Activated CD4-positive, alpha-beta T cell treated with anti-CD3 and anti-CD28 coated beads for 1 hour (primary cell): ENCODE data around the gene CHRD.

Experiments
- DNase-seq: peaks from one replicate; pipeline ENCODE4 v3.0.0-alpha.2; 2020

The CHRD gene

DNA sequence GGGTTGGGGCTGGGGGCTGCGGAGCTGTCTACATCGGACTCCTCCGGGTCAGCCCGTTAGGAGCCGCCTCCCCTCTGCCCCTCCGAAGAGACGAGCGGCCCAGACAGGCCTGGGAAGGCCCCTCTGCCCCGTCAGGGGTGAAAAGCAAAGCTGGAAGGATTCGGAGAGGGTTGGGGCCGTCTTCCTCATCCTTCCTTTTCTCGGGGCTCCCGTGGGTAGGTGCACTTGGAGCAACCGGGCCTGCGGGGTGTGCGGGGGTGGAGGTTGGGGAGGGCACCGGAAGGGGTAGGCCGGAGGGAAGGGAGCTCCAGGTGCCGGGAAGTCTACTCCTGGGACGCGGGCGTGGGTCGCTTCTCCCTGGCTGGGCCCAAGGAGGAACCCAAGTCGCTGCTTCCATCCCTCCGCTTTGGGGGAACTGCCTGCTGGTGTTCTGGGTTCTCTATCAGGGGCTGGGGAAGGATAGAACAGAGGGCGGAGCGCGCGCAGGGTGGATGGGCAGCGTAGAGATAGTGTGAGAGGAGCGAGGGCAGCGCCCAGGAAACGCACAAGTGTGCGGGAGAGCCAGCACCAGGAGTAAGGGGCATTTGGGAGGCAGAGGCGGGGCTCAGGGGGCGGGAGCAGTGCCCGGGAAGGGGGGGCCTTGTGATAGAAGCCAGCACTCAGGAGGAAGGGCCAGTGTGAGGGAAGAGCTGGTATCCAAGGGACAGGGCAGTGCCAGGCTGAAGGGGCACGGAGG is 17.8 kb upstream of the CHRD start:
- DNase-seq, result no peak

DNA sequence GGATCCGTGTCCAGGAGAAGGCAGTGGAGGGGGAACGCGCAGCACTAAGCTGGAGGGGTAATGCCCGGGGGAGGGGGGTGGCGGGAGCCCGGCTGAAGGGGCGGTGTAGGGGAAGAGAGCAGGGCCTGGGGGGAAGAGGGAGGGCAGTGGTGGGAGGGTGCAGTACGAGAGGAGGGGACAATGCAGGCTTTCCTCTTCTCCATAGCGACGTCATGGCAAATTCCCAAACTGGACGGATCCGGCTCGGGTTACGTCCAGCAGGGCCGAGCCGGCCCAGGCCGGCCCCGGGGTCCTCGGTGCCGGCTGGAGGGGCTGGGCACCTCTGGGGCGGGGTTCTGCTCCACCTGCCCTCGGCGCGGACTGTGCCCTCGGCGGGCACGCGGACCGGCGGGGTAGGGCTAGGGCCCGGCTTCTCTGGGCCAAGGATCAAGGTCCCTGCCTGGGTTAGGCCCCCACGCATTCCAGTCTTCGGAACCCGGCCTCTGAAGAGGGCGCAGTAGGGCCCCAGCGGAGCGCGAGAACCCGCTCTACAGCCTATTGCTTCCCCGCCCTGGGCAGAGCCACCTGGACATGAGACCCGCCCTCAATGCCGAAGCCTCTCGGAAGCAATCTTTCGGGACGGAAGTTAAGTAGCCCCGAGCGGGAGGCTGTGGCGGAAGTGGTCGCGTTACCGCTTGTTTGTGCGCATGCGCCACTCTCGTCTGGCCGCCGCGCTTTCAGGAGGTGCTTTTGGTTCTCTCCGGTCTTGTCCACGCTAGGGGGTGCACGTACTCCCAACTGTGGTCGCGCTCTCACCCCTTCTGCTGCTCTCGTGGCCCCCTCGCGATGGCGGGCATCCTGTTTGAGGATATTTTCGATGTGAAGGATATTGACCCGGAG is 16.9 kb upstream of the CHRD start:
- peak; percentile 89 for DNase-seq

DNA sequence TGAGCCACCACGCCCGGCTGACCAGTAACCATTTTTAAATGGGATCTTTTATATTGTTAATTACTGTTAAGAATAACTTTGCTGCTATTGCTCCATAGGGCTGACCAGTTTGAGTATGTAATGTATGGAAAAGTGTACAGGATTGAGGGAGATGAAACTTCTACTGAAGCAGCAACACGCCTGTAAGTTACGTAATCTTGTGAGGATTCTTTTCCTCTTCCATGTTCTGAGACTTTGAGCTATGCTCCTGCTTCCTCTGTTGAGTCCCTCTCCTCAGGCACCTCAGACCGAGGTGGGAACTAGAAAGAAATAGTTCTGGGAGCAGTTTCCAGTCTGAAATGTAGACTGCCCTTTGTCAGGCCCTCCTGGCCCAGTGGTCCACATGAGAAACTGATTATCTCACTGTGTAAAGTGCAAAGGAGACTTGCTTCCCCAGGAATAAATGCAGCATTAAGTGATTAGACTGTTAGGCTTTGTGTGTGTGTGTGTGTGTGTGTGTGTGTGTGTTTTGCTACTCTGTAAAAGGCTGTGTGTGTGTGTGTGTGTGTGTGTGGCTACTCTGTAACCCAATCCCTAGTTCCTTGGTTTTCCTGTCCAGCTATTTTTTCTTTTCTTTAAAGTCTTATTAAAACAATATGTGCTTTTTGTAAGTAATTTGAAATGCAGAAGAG is 13.1 kb upstream of the CHRD start:
- no peak for DNase-seq

DNA sequence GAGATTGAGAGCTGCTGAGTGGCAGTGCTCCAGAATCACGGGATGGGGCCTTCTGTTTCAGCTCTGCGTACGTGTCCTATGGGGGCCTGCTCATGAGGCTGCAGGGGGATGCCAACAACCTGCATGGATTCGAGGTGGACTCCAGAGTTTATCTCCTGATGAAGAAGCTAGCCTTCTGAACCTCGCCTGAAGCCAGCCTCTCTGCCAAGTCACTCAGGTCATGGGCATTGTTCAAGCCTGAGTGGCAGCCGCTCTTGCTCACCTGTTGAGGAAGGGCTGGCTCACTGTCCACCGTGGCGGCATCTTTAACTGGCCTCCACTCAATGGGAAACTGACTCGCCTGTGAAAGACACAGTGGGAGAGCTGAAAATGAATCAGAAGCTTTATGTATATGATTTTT is 11.7 kb upstream of the CHRD start:
- no peak for DNase-seq

DNA sequence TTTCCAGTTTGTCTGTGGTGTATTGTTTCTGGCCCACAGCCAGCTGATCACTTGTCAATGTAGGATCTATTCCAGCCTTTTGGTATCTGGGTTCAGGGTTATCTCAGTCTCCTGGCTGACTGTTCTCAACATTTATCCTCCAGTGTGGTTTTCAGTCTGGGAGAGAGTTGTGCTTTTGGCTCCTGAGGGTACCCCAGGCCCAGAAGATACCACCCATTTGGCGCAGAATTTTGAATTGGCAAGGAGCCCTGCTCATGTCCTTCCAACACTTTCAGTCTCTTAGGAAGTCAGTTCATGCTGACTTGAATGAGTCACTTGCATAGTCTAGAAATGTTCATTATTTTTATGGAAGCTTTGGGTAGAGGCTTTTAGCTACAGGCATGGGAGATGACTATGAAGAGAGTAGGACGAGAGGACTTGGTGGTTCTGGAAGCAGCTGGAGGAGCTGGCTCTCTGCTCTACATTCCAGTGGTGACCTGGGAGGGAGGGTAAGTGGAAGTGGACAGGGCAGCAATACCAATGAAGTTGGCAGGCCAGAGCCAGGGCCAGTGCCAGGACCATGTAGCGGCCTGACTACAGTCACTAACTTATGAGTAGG is 11.2 kb upstream of the CHRD start:
- DNase-seq, result no peak

DNA sequence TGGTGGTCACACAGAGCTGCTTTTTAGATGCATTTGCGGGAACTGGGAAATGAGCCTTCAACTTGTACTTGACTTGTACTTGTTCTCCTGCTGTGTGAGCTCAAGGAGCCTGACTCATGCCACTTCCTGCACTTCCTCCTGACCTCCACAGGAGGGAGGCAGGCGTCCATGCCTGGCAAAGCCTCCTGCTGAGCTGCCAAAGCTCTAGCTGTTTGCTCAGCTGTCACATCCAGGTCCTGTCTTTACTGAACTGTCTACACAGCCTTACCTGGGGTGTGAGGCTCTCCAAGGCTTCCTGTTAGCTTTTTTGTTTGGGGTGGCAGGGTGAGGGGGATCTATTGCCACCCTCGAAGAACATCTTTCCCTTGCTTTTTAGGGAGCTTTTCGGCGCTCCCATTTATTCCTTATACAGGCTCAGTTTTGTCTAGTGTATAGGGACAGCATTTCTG is 8.3 kb upstream of the CHRD start:
- peak; percentile 48 for DNase-seq

DNA sequence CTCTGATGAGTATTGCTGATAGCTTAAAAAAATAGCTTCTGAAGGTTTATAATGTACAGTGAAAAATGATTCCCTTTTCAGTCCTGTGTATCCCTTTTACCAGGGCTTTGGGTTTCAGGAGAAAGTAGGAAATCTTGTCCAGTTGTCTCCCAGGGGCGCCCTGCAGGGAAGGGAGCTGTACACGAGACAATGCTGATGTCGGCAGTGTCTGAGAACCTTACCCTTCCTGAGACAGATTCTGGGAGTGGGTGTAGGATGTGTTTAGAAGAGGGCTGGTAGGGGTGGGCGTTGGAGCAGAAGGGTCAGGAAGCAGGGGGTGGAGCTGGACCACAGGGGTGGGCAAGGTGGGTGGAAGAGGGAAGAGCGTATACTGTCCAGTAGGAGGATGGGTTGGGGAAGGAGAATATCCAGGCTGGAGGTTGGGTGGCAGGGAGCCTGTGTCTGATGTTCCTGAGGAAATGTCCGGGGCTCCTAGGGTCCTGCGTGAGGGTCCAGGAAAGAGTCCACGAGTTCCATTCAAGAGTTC is 7.5 kb upstream of the CHRD start:
- DNase-seq, result no peak

DNA sequence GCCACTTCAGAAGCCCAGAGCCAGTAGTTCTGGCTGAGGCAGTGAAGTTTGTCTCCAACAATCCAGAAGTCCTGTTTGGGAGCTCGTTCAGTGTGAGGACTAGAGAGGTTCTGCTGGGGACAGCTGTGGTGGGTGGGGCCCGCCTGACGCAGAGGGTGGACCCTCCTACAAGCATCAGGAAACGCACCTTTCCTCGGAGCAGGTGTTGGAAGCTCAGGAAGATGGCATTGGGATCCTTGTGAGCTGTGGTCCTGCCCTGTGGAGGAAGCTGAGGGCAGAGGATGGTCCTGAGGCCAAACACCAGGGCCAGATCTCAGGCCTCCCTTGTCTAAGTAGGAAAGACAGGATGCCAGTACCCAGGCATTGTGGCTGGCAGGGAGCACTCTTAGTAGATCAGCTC is 6.9 kb upstream of the CHRD start:
- DNase-seq, result no peak

DNA sequence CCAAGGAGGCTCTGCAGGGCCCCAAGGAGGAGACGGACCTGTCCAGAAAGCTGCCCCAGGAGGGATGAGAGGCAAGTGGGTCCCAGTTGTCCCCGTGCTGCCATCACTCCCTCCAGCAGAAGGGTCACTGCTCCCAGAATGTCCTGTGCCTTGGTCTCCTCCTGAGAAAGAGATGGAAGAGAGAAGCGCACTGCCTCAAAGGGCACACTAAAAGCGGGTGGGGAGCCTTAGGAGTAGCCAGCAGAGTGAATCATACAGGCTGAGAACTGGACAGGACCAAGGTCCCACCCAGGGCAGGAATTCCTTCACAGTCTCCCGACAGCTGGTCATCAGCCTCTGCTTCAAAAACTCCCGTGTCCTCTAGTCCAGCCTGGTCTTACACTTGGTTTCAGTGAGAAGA is 6.4 kb upstream of the CHRD start:
- DNase-seq, result no peak

DNA sequence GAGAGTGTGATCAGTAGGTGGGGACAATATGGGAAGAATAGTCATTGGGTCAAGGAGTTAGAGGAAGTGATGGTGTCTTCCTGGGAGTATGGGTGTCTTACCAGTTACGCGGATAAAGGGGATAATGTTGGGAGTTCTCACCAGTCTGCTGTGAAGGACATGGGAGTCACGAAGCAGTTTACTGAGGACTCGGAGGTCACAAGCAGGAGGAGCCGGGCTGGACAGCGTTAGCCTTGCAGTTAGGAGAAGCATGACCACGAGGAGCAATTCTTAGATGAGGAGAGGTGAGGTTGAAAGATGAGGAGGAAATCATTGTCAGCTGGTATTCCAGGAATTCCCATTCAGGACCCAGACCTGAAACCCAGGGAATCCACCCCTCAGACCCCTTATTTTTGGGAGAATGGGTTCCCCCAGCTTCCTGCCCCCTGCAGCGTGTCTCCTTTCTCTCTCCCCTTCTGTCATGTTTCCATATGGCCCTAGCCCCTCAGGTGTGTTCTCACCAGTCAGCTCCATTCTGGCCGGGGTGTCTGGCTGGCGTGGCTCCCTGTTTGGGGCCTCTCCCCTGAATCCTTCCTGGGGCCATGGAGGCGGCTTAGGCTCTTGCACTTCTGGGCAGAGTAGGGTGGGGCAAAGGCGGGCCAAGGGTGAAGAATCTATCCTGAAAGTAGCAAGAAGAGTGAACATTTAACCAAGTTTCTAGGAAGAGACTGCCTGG is 4.0 kb upstream of the CHRD start:
- DNase-seq, result no peak

DNA sequence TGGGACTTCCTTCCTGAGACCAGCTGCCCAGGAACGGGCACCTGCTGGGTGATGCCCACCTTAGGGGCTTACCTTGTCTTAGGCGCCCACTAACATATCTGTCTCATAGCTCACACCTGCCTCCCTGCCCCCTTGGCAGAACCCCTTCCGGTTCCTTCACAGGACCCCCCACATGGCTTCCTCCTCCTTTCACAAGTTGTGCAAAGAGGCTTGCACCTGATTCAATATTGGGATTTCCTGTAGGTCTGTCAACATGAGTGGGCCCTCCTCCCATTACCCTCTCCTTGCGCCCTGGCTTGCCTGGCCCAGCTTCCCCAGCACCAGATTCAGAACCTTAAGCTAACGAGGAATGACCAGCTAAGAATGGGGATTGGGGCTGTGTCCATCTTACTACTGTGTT is 2.5 kb upstream of the CHRD start:
- no peak for DNase-seq

DNA sequence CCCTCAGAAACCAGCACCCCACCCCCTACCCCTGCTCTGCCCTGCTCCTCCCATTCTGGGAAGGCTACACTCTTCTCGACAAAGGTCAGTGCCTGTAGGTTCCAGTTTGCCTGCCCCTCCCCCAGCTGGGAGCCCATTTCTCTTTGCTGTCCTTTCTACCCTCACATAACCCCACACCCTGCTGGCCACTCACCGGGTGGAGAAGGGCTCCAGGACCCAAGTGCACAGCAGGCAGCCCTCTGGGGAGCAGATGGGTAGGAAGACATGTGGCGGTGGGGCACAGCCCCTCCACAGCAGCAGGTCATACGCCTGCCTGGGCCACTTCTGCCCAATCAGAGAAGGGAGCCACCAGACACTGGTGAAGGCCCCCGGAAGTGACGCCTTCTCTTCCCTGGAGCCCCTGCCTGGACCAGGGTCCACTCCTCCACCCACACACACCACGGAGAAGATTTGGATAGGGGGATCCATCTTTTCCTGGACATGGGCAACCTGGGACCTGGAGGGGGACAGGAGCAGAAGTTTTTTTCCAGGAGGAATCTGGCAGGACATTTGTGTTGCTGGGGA is 1.9 kb upstream of the CHRD start, which contains the start of gene THPO:
THPO (minus strand) TSS at position 326 of the 564 bp plus-strand sequence. CDS start 1,948 bp downstream, outside the sequence.
- DNase-seq, result no peak

DNA sequence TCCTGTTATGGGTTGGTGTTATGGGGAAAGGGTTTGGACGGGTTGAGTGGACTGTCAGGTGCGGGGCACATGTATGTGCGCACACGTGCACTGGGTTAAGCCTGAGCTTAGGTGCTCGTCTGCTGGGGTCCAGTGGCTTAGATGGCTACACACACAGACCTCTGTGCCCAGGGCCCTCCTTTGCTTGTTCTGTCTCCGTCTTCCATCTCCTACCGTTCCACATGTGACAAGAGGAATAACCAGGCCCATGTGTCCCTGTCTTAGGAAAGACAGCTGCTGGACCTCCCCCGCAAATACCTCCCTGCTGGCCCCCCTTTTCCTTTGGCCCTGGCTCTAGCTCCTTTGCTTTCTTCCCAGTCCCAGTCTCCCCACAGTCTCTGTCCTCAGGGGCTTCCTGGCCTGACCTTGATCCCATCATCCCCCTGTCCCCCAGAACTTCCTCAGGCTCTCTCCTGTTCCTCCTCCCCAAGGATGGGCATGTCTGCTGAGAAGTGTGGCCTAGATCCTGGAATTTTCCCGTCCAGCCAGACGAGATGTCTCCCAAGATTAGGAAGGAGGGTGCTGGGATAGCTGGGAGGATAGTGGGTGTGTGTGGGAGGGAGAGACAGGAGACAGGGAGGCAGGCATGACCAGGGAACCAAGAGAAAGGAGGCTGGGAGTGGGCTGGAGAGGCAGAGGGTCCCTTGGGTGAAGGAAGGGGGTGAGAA is 1.1 kb upstream of the CHRD start:
- no peak for DNase-seq

DNA sequence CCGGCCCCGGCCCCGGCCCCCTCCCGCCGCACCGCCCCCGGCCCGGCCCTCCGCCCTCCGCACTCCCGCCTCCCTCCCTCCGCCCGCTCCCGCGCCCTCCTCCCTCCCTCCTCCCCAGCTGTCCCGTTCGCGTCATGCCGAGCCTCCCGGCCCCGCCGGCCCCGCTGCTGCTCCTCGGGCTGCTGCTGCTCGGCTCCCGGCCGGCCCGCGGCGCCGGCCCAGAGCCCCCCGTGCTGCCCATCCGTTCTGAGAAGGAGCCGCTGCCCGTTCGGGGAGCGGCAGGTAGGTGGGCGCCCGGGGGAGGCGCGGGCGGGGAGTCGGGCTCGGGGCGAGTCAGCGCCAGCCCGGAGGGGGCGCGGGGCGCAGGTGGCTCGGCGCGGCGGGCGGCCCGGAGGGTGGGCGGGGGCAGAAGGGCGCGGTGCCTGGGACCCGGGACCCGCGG is 352 bp downstream of the CHRD start:
- no peak for DNase-seq

DNA sequence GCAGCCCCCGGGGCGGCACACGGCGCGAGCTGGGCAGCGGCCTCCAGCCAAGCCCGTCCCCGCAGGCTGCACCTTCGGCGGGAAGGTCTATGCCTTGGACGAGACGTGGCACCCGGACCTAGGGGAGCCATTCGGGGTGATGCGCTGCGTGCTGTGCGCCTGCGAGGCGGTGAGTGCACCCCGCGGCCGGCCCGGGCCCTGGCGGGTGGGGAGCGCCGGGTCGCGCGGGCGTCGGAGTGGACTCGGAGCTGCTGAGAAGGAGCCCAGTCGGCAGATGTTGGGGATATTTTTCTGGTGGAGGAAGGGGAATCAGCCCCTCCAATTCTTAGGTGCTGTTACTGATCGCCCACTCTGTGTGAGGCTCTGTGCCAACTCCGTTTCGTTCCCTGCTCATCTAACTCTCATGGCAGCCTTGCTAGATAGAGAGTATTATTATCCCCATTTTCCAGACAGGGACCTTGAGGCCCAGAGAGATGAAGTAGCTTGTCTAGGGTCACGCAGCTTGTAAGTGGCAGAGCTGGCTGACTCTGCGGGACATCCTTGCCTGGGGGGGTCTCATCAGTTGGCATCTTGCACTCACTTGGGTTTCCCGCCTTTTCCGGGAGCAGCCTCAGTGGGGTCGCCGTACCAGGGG is 890 bp downstream of the CHRD start:
- no peak for DNase-seq

DNA sequence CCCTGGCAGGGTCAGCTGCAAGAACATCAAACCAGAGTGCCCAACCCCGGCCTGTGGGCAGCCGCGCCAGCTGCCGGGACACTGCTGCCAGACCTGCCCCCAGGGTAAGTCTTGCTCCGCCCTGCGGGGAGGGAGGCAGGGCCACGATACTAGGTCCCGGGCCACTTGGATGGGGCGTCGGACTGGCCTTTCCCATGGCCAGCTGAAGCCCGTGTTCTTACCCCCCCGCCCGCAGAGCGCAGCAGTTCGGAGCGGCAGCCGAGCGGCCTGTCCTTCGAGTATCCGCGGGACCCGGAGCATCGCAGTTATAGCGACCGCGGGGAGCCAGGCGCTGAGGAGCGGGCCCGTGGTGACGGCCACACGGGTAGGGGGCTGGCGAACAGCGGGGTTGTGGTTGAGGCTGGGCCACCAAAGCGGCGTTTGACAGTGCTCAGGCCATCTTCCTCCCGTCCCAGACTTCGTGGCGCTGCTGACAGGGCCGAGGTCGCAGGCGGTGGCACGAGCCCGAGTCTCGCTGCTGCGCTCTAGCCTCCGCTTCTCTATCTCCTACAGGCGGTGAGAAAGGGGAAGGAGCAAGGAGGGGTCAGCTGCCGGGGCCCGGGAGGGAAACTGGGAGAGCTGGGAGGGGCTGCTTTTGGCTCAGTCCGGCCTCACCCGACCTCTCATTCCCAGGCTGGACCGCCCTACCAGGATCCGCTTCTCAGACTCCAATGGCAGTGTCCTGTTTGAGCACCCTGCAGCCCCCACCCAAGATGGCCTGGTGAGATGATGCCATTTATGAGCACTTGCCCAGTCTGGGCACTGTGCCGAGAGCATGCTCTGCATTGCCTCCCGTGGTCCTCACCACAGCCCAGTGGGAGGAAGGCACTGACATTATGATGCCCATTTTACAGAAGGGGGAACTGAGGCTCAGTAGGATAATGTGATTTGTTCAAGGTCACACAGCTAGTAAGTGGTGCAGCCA is 1.7 kb downstream of the CHRD start:
- no peak for DNase-seq

DNA sequence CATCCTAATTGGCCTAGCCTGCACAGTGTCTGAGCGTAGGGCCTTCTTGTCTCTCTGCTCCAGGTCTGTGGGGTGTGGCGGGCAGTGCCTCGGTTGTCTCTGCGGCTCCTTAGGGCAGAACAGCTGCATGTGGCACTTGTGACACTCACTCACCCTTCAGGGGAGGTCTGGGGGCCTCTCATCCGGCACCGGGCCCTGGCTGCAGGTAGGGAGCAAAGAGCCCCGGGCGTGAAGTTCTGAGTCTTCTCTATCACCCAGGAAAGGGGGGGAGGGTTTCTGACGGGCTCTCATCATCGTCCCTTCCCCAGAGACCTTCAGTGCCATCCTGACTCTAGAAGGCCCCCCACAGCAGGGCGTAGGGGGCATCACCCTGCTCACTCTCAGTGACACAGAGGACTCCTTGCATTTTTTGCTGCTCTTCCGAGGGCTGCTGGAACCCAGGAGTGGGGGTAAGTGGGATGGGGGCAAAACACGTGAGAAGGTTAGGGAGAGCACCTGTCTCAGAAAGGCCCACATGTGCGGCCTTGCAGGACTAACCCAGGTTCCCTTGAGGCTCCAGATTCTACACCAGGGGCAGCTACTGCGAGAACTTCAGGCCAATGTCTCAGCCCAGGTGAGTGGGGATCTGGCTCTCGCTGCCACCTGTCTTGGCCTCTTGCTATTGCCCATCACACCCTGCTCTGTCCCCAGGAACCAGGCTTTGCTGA is 2.6 kb downstream of the CHRD start:
- no peak for DNase-seq

DNA sequence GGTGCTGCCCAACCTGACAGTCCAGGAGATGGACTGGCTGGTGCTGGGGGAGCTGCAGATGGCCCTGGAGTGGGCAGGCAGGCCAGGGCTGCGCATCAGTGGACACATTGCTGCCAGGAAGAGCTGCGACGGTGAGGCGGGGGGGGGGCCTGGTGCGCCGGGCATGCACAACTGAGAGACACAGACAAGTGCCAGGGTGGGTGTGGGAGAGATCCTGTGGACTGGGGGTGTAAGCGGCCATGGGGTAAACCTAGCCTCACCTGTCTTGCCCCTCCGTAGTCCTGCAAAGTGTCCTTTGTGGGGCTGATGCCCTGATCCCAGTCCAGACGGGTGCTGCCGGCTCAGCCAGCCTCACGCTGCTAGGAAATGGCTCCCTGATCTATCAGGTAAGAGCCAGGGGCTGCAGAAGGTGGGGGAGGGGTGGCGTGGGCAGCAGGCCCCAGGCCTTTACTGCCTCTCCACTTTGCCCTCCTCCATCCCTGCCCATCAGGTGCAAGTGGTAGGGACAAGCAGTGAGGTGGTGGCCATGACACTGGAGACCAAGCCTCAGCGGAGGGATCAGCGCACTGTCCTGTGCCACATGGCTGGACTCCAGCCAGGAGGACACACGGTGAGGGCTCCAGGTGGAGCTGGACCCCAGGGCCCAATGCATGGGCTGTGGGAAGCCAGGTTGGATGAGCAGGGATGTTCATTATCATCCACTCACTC is 3.3 kb downstream of the CHRD start:
- DNase-seq, result no peak
